ENCODE measurements around the gene MTREX. TPM values are rescaled to one million over a fixed set of nuclear protein-coding genes. Genes with fewer than 3 reads are reported as not detected.

The MTREX gene
- total and polyA plus RNA-seq, 10 of the 15 experiments (the other 5 are each of a cell fraction or from before 2014, with no cell fraction given): 20.1 to 102 (median 49.0) TPM

- no peaks in the 10 kb centered on the region for H3K79me2 ChIP-seq (ENCODE audit: control insufficient read depth, insufficient read depth, low read length)
- WGBS (ENCODE audit: insufficient coverage, insufficient replicate concordance, low lambda C conversion rate, missing lambda C conversion rate): 96% methylated on average over 2 of the region's 2 CpGs
- FAIRE-seq: no peak
- intact Hi-C loops (cut with micrococcal nuclease; ENCODE audit: unreplicated experiment) (no loop called here), in situ Hi-C loops (cut with MboI) (no loop called here)
- TF ChIP-seq SUZ12 (IDR thresholded peaks at IDR 0.05; ENCODE audit: unreplicated experiment) (no peak), STAT1 (conservative IDR thresholded peaks at IDR 0.05) (no peak), EP300 (IDR thresholded peaks at IDR 0.05; ENCODE audit: borderline replicate concordance in 1 of 2, control insufficient read depth in 1 of 2, low read depth in 2 of 2, low read length in 2 of 2) (no peak), ELK1 (IDR thresholded peaks at IDR 0.05; ENCODE audit: low read depth, low read length) (no peak), RUNX3 (IDR thresholded peaks at IDR 0.05; ENCODE audit: low read length) (no peak), ZBTB33 (IDR thresholded peaks at IDR 0.05) (no peak)
- no TSS peak for BruUV-seq (replicated peaks)
- SMC1A ChIA-PET (ENCODE audit: uncharacterized antibody, unreplicated experiment): no interaction called here
- H3K4me2 ChIP-seq (ENCODE audit: control insufficient read depth, insufficient read depth): no peak overlapping the region
- H3K27me3 ChIP-seq (replicated peaks in 1 of 2; ENCODE audit: control insufficient read depth in 2 of 2, insufficient read depth in 2 of 2, low read length in 1 of 2): no peaks in the 10 kb centered on the region
- RAD21 ChIA-PET (ENCODE audit: unreplicated experiment): no interaction called here
- no peak for ATAC-seq
- CTCF ChIA-PET: no interaction called here
- peaks cover 12% of the 10 kb centered on the region; the same call in 2 of the 3 replicates for H3K9me3 ChIP-seq (replicated peaks; ENCODE audit: control insufficient read depth, insufficient read depth, low read length)
- H3K27ac ChIP-seq (ENCODE audit: control insufficient read depth, insufficient read depth): no peak overlapping the region
- peaks cover 5 to 32% of the 10 kb centered on the region in 2 experiments for H3K36me3 ChIP-seq (ENCODE audit: control insufficient read depth in 2 of 2, insufficient read depth in 2 of 2, low read length in 1 of 2)
- H3K4me1 ChIP-seq (ENCODE audit: control insufficient read depth, insufficient read depth, low read length): no peaks in the 10 kb centered on the region
- no peak overlapping the region for H2AFZ ChIP-seq (ENCODE audit: control insufficient read depth, low read depth, low read length)
- H3K4me3 ChIP-seq: no peak overlapping the region
- POLR2A ChIA-PET: no interaction called here
- no peaks in the 10 kb centered on the region for H4K20me1 ChIP-seq (ENCODE audit: control insufficient read depth, insufficient read depth)
- no peak overlapping the region for H3K9ac ChIP-seq (ENCODE audit: control insufficient read depth, insufficient read depth, low read length)
- no peak for DNase-seq (ENCODE audit: low read depth, low spot score)
Observed at GRCh38 chr5:55384072-55384471, 76.3 kb downstream of the MTREX start.
